ENCODE results near the gene PTPRM.

Gene PTPRM

GRCh38 chr18:7600528-7601245, 33.6 kb downstream of the PTPRM start:
- DNase-seq = no peak

GRCh38 chr18:7601246-7601615, 34.1 kb downstream of the PTPRM start:
- no peak for DNase-seq

- no peak for DNase-seq
Observed at GRCh38 chr18:7601936-7602335, 34.8 kb downstream of the PTPRM start.

GRCh38 chr18:7603259-7604000, 36.3 kb downstream of the PTPRM start:
- DNase-seq = no peak

GRCh38 chr18:7604361-7604760, 37.2 kb downstream of the PTPRM start:
- no peak for DNase-seq

- no peak for DNase-seq
Observed at GRCh38 chr18:7605705-7606104, 38.6 kb downstream of the PTPRM start.

GRCh38 chr18:7607540-7608173, 40.5 kb downstream of the PTPRM start:
- no peak for DNase-seq

- DNase-seq = no peak
Observed at GRCh38 chr18:7608174-7608550, 41.0 kb downstream of the PTPRM start.

- no peak for DNase-seq
Observed at GRCh38 chr18:7608781-7609201, 41.7 kb downstream of the PTPRM start.

- DNase-seq = no peak
Observed at GRCh38 chr18:7609617-7610016, 42.5 kb downstream of the PTPRM start.

- no peak for DNase-seq
Observed at GRCh38 chr18:7614042-7614441, 46.9 kb downstream of the PTPRM start.

GRCh38 chr18:7615840-7616239, 48.7 kb downstream of the PTPRM start:
- no peak for DNase-seq

- DNase-seq = no peak
Observed at GRCh38 chr18:7616661-7617060, 49.5 kb downstream of the PTPRM start.

- no peak for DNase-seq
Observed at GRCh38 chr18:7617738-7618422, 50.8 kb downstream of the PTPRM start.

GRCh38 chr18:7618891-7619442, 51.9 kb downstream of the PTPRM start:
- no peak for DNase-seq

- DNase-seq = no peak
Observed at GRCh38 chr18:7619676-7620075, 52.6 kb downstream of the PTPRM start.

GRCh38 chr18:7622721-7623120, 55.6 kb downstream of the PTPRM start:
- no peak for DNase-seq

GRCh38 chr18:7623681-7624080, 56.6 kb downstream of the PTPRM start:
- no peak for DNase-seq

- DNase-seq = no peak
Observed at GRCh38 chr18:7624697-7625096, 57.6 kb downstream of the PTPRM start.

- DNase-seq = no peak
Observed at GRCh38 chr18:7626175-7626921, 59.2 kb downstream of the PTPRM start.

- no peak for DNase-seq
Observed at GRCh38 chr18:7626922-7627440, 59.9 kb downstream of the PTPRM start.

GRCh38 chr18:7629416-7629815, 62.3 kb downstream of the PTPRM start:
- no peak for DNase-seq

Data from activated CD4-positive, alpha-beta T cell treated with anti-CD3 and anti-CD28 coated beads, Interleukin-2, Interleukin-6, amounts not matched to agents 100 ng/mL and 50 ng/mL, durations not matched to agents 16 hours and 8 hours (primary cell).